ENCODE data around the gene DOK4. TPM values are rescaled to one million over a fixed set of nuclear protein-coding genes. Genes with fewer than 3 reads are reported as not detected.

Gene DOK4
- total RNA-seq, 4 donors from 2014 or later = 57.9 to 312 (median 143) TPM

- Histone ChIP-seq H3K9me3 (no peaks in the 10 kb centered on the region), H3K27ac (peak overlapping the region; percentile 86 to 89 (median 88)), H3K36me3 (no peaks in the 10 kb centered on the region), H3K4me3 (no peak overlapping the region), H3K4me1 (peaks cover 18 to 47% (median 36%) of the 10 kb centered on the region in 4 donors), H3K27me3 (no peaks in the 10 kb centered on the region)
- in situ Hi-C loops (cut with MboI; ENCODE audit: low pct_ligation_motif_present in 1 of 4, low pct_unique_long_range_greater_than_20kb in 1 of 4, low sequenced_read_pairs in 3 of 4) = no loop called here
- 59% methylated on average over 6 of the region's 6 CpGs; no CpG with 5 or more reads in 1 of the 2 donors for WGBS, 2 donors (ENCODE audit: low coverage in 1 of 2)
- no peak for DNase-seq
- TF ChIP-seq POLR2AphosphoS5 (IDR thresholded peaks at IDR 0.05) (no peak), CTCF (IDR thresholded peaks at IDR 0.05) (no peak), POLR2A (IDR thresholded peaks at IDR 0.05) (no peak), EP300 (IDR thresholded peaks at IDR 0.05; ENCODE audit: low read depth) (no peak)
- intact Hi-C loops (cut with DNase I; ENCODE audit: low total_unique reads) = no loop called here
Measured at GRCh38 chr16:57480754-57481230, 5.5 kb downstream of the DOK4 start.

GRCh38 chr16:57479976-57480753 is 6.1 kb downstream of the DOK4 start:
- in situ Hi-C loops (cut with MboI; ENCODE audit: low pct_ligation_motif_present in 1 of 4, low pct_unique_long_range_greater_than_20kb in 1 of 4, low sequenced_read_pairs in 3 of 4) (no loop called here), intact Hi-C loops (cut with DNase I; ENCODE audit: low total_unique reads) (no loop called here)
- TF ChIP-seq CTCF (IDR thresholded peaks at IDR 0.05) (no peak), POLR2AphosphoS5 (IDR thresholded peaks at IDR 0.05) (peak in 2 of 3 donors; percentile 61 to 78), EP300 (IDR thresholded peaks at IDR 0.05; ENCODE audit: low read depth) (no peak), POLR2A (IDR thresholded peaks at IDR 0.05) (peak; percentile 70)
- Histone ChIP-seq H3K4me1 (peaks cover 15 to 42% (median 30%) of the 10 kb centered on the region in 4 donors), H3K4me3 (peak overlapping the region; percentile 2 to 48 (median 31)), H3K9me3 (no peaks in the 10 kb centered on the region), H3K27ac (peak overlapping the region; percentile 86 to 89 (median 88)), H3K27me3 (no peaks in the 10 kb centered on the region), H3K36me3 (no peaks in the 10 kb centered on the region)
- DNase-seq = peak; percentile 90
- WGBS, 2 donors (ENCODE audit: low coverage in 1 of 2) = 36% methylated on average over 15 of the region's 15 CpGs; no CpG with 5 or more reads in 1 of the 2 donors

GRCh38 chr16:57479205-57479975 is 6.9 kb downstream of the DOK4 start:
- Histone ChIP-seq H3K4me3 (peak overlapping the region; percentile 2 to 48 (median 31)), H3K36me3 (no peaks in the 10 kb centered on the region), H3K27ac (peak overlapping the region; percentile 86 to 89 (median 88)), H3K9me3 (no peaks in the 10 kb centered on the region), H3K4me1 (peaks cover 15 to 34% (median 24%) of the 10 kb centered on the region in 4 donors), H3K27me3 (no peaks in the 10 kb centered on the region)
- intact Hi-C loops (cut with DNase I; ENCODE audit: low total_unique reads) = no loop called here
- peak; percentile 79 for DNase-seq
- 4 to 16% methylated on average over 5 to 31 of the region's 36 CpGs for WGBS, 2 donors (ENCODE audit: low coverage in 1 of 2)
- in situ Hi-C loops (cut with MboI; ENCODE audit: low pct_ligation_motif_present in 1 of 4, low pct_unique_long_range_greater_than_20kb in 1 of 4, low sequenced_read_pairs in 3 of 4) = no loop called here
- TF ChIP-seq POLR2AphosphoS5 (IDR thresholded peaks at IDR 0.05) = no peak
- TF ChIP-seq EP300 (IDR thresholded peaks at IDR 0.05; ENCODE audit: low read depth) = no peak
- TF ChIP-seq POLR2A (IDR thresholded peaks at IDR 0.05) = no peak
- no peak for TF ChIP-seq CTCF (IDR thresholded peaks at IDR 0.05)

Measured in transverse colon (tissue), 4 donors.